CD14-positive monocyte (primary cell): Measurements from ENCODE around the gene CDC73. TPM values are rescaled to one million over a fixed set of nuclear protein-coding genes. Genes with fewer than 3 reads are reported as not detected.

Experiments
- DNase-seq, 3 donors: peaks; one replicate each; pipeline ENCODE4 v3.0.0-alpha.2; 2011 to 2022
- H2AFZ ChIP-seq: 2 replicates; pipeline ENCODE4 v1.6.0; 2012; ENCODE audit warnings: mild to moderate bottlenecking, low read depth, low read length, inconsistent platforms; ENCODE audit not compliant: insufficient read depth, poor library complexity, severe bottlenecking
- H3K27ac ChIP-seq, 2 donors: 1 replicate in 1 of 2; 2 replicates in 1 of 2; pipeline ENCODE4 v1.5.1; 2012 to 2013; ENCODE audit warnings: low read length in 2 of 2, control low read depth in 1 of 2, inconsistent platforms in 1 of 2, low read depth in 1 of 2, mild to moderate bottlenecking in 1 of 2
- H3K27me3 ChIP-seq, 2 donors: one replicate each; pipeline versions ENCODE4 v1.6.0 to v1.6.1; 2011 to 2013; ENCODE audit warnings: low read length in 2 of 2; ENCODE audit not compliant: control insufficient read depth in 2 of 2, insufficient read depth in 2 of 2
- H3K36me3 ChIP-seq, 2 donors: replicated peaks in 1 of 2; 1 replicate in 1 of 2; 2 replicates in 1 of 2; pipeline versions ENCODE4 v1.5.1 to v1.6.1; 2012 to 2013; ENCODE audit warnings: low read length in 2 of 2, control low read depth in 1 of 2, inconsistent platforms in 1 of 2, mild to moderate bottlenecking in 1 of 2; ENCODE audit not compliant: insufficient read depth in 2 of 2, control insufficient read depth in 1 of 2
- H3K4me1 ChIP-seq, 2 donors: 1 replicate in 1 of 2; 2 replicates in 1 of 2; pipeline versions ENCODE4 v1.5.1 to v1.6.1; 2012 to 2013; ENCODE audit warnings: low read length in 2 of 2, control low read depth in 1 of 2, inconsistent platforms in 1 of 2, mild to moderate bottlenecking in 1 of 2, moderate library complexity in 1 of 2; ENCODE audit not compliant: insufficient read depth in 2 of 2, control insufficient read depth in 1 of 2
- H3K4me2 ChIP-seq: replicated peaks from 2 replicates; pipeline ENCODE3; 2012; ENCODE audit warnings: low read length, moderate library complexity, mild to moderate bottlenecking; ENCODE audit not compliant: poor library complexity, severe bottlenecking; ENCODE audit errors: extremely low read depth
- H3K4me3 ChIP-seq, 3 experiments: fragments of 200-600 bp in 1 of 3; sonication (generic) in 1 of 3; replicated peaks in 1 of 3; 1 replicate in 2 of 3; 2 replicates in 1 of 3; pipeline ENCODE4 v1.5.1; 2011 to 2013; ENCODE audit warnings: low read length in 3 of 3, mild to moderate bottlenecking in 3 of 3, control low read depth in 2 of 3, low read depth in 2 of 3, inconsistent platforms in 1 of 3, moderate library complexity in 1 of 3
- H3K79me2 ChIP-seq: 2 replicates; pipeline ENCODE4 v1.6.0; 2012; ENCODE audit warnings: mild to moderate bottlenecking, control low read depth, inconsistent platforms, low read length, moderate library complexity; ENCODE audit not compliant: insufficient read depth
- H3K9ac ChIP-seq: 2 replicates; pipeline ENCODE4 v1.6.0; 2017; ENCODE audit warnings: low read length, mild to moderate bottlenecking; ENCODE audit not compliant: insufficient read depth, poor library complexity, severe bottlenecking
- H3K9me3 ChIP-seq, 2 donors: replicated peaks in 1 of 2; 1 replicate in 1 of 2; 2 replicates in 1 of 2; pipeline versions ENCODE4 v1.5.1 to v1.6.1; 2012 to 2013; ENCODE audit warnings: low read length in 2 of 2, control low read depth in 1 of 2; ENCODE audit not compliant: control insufficient read depth in 1 of 2, insufficient read depth in 1 of 2
- H4K20me1 ChIP-seq: 2 replicates; pipeline ENCODE4 v1.6.0; 2012; ENCODE audit warnings: mild to moderate bottlenecking, low read length, control low read depth, moderate library complexity; ENCODE audit not compliant: insufficient read depth
- H3K27ac Mint-ChIP-seq, 7 donors: one replicate each; pipeline ENCODE4 v1.8.0; 2020; ENCODE audit warnings: mild to moderate bottlenecking in 7 of 7, mixed read lengths in 7 of 7, moderate library complexity in 6 of 7, inconsistent platforms in 2 of 7
- H3K27me3 Mint-ChIP-seq, 3 donors: one replicate each; pipeline ENCODE4 v1.8.0; 2021 to 2022; ENCODE audit warnings: low read depth in 3 of 3, mild to moderate bottlenecking in 3 of 3, mixed read lengths in 3 of 3, moderate library complexity in 3 of 3, inconsistent platforms in 1 of 3
- H3K36me3 Mint-ChIP-seq, 2 donors: one replicate each; pipeline ENCODE4 v1.8.0; 2020; ENCODE audit warnings: mixed read lengths in 2 of 2, inconsistent platforms in 1 of 2, mild to moderate bottlenecking in 1 of 2
- H3K4me1 Mint-ChIP-seq: one replicate; pipeline ENCODE4 v1.8.0; 2020; ENCODE audit warnings: mild to moderate bottlenecking, mixed read lengths
- H3K4me3 Mint-ChIP-seq, 2 donors: one replicate each; pipeline ENCODE4 v1.8.0; 2020; ENCODE audit warnings: mild to moderate bottlenecking in 2 of 2, mixed read lengths in 2 of 2, moderate library complexity in 1 of 2
- H3K9me3 Mint-ChIP-seq, 7 donors: one replicate each; pipeline ENCODE4 v1.8.0; 2020 to 2022; ENCODE audit warnings: mixed read lengths in 7 of 7, mild to moderate bottlenecking in 6 of 7, moderate library complexity in 6 of 7, inconsistent platforms in 2 of 7
- WGBS: methylation state at CpG from one replicate; pipeline ENCODE4 v1.1.5; 2013; ENCODE audit warnings: missing lambda C conversion rate; ENCODE audit not compliant: insufficient coverage; 5-methylcytosine and 5-hydroxymethylcytosine counted together
- intact Hi-C, 2 donors: fragments of 100-400 bp; cut with micrococcal nuclease; formaldehyde crosslinking; loops; one replicate each; pipeline versions ENCODE4 v1.15.0 to v1.15.1; 2023
- polyA plus RNA-seq, 3 donors: library from polyadenylated mRNA; depleted of rRNA in 1 of 3; unstranded in 2 of 3; stranded (reverse) in 1 of 3; fragments of 300-500 nt in 2 of 3; fragments of >200 nt in 1 of 3; fragmentation: Illumina TruSeq in 2 of 3; gene quantifications; 1 replicate in 2 of 3; 2 replicates in 1 of 3; pipeline ENCODE4 v1.2.3, GENCODE V29; 2012 to 2021
- TF ChIP-seq, protein P1 (sequence below): fragments of 200-600 bp; IDR thresholded peaks from one replicate; pipeline ENCODE4 v1.8.0; 2022; ENCODE audit warnings: antibody characterized with exemption, mild to moderate bottlenecking

The CDC73 gene
- polyA plus RNA-seq, 3 donors, result 14.2 to 60.3 (median 57.2) TPM

DNA sequence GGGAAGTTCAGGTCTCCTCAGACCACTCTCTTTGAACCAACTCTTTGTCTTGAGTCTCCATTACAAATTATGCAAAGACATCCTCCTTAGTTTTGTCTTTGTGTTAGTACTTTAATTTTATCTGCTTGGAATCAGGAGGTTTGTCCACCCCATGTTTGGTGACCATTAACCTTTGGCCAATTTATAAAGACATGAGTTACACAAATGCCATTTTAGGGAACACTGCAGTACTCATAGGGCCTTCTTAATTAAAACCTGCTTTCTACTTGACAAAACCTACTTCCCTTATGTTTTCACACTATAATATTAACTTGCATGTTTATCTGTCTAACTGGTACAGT is 7.9 kb upstream of the CDC73 start:
- H2AFZ ChIP-seq, result peak overlapping the region; percentile 25
- no peaks in the 10 kb centered on the region for H3K36me3 ChIP-seq
- no peak overlapping the region for H3K4me2 ChIP-seq
- peaks cover 0 to 2% (median 0%) of the 10 kb centered on the region in 7 donors for H3K9me3 Mint-ChIP-seq
- H3K4me3 ChIP-seq, result no peak overlapping the region
- peaks cover 17% of the 10 kb centered on the region for H3K4me1 Mint-ChIP-seq
- no peaks in the 10 kb centered on the region for H3K9me3 ChIP-seq
- TF ChIP-seq, protein P1, sequence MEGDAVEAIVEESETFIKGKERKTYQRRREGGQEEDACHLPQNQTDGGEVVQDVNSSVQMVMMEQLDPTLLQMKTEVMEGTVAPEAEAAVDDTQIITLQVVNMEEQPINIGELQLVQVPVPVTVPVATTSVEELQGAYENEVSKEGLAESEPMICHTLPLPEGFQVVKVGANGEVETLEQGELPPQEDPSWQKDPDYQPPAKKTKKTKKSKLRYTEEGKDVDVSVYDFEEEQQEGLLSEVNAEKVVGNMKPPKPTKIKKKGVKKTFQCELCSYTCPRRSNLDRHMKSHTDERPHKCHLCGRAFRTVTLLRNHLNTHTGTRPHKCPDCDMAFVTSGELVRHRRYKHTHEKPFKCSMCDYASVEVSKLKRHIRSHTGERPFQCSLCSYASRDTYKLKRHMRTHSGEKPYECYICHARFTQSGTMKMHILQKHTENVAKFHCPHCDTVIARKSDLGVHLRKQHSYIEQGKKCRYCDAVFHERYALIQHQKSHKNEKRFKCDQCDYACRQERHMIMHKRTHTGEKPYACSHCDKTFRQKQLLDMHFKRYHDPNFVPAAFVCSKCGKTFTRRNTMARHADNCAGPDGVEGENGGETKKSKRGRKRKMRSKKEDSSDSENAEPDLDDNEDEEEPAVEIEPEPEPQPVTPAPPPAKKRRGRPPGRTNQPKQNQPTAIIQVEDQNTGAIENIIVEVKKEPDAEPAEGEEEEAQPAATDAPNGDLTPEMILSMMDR, result no peak
- intact Hi-C loops, result no loop called here
- no peak for DNase-seq
- no peak overlapping the region for H3K27ac ChIP-seq
- H3K27ac Mint-ChIP-seq, result no peak overlapping the region
- H3K27me3 ChIP-seq, result no peaks in the 10 kb centered on the region
- H3K79me2 ChIP-seq, result no peaks in the 10 kb centered on the region
- H3K4me3 Mint-ChIP-seq, result no peak overlapping the region
- no peaks in the 10 kb centered on the region for H4K20me1 ChIP-seq
- H3K36me3 Mint-ChIP-seq, result no peaks in the 10 kb centered on the region
- peaks cover 1 to 4% (median 2%) of the 10 kb centered on the region in 3 donors for H3K27me3 Mint-ChIP-seq
- H3K4me1 ChIP-seq, result peaks cover 12 to 14% of the 10 kb centered on the region in 2 donors
- H3K9ac ChIP-seq, result no peak overlapping the region

DNA sequence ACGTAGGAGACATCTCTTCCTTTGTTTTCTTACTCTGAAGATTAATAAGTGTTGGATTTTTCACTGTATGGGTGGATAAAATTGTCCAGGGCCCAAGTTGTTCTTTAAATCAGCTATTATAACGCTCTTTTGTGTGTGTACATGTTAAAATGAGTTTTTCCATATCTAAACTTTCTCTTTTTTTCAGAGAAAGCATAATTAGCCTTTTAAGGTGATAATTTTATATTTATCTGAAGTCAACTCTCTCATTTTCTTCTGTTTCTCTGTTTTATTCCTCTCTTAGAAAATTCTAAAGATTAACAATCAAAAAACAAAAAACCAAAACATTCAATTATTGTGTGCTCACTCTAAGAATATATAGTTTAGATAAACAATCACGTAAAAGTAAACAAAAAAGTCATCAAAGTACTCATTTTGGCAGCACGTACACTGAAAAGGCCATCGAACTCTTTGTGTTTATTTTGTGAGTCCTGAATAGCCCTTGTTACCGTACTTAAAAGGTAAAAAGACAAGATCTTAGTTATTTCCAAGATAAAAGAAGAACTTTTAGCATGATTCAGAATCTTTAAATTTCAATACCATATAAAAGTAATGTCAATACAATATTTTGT is 7.2 kb upstream of the CDC73 start:
- WGBS, result no CpG with 5 or more reads among the region's 6 CpGs
- H3K27ac ChIP-seq, result no peak overlapping the region

More for the DNA sequence above, 7.2 kb upstream of the CDC73 start:
- intact Hi-C loops, result no loop called here
- Histone ChIP-seq H3K4me2 (no peak overlapping the region), H3K79me2 (no peaks in the 10 kb centered on the region), H2AFZ (peak overlapping the region; percentile 25), H4K20me1 (no peaks in the 10 kb centered on the region), H3K4me1 (peaks cover 12 to 14% of the 10 kb centered on the region in 2 donors), H3K4me3 (no peak overlapping the region), H3K9me3 (no peaks in the 10 kb centered on the region), H3K36me3 (no peaks in the 10 kb centered on the region), H3K9ac (no peak overlapping the region), H3K27me3 (no peaks in the 10 kb centered on the region)
- Mint-ChIP-seq H3K27me3 (peaks cover 1 to 5% (median 2%) of the 10 kb centered on the region in 3 donors), H3K4me1 (peaks cover 17% of the 10 kb centered on the region), H3K36me3 (no peaks in the 10 kb centered on the region), H3K4me3 (no peak overlapping the region), H3K9me3 (peaks cover 0 to 2% (median 0%) of the 10 kb centered on the region in 7 donors), H3K27ac (no peak overlapping the region)
- TF ChIP-seq, protein P1, result no peak
- DNase-seq, result no peak
